Measurements from ENCODE around the gene TBRG1.
A peak's percentile ranks its signal among the peaks of the same experiment; 100 is the strongest.

Gene TBRG1

DNA sequence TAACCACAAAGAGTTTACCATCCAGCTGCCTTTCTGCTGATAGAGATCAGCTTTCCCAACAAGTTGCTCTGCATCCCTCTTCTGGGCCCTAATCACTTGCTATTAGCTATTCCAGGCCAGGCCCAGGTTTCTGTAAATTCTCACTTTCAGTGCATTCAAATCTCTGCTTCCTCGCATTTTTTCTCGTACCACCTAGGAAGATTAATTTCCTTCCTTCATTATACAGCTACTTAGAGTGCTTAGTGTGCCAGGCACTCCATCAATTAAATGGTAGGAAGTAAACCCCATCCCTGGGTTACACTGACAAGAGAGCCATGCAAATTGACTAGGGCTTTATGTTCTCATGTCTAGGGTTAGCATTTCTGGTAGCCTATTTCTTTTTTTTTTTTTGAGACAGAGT, 41.2 kb downstream of the TBRG1 start:
- DNase-seq = no peak

- no peak for DNase-seq
These were observed 44.9 kb downstream of the TBRG1 start for GRCh38 chr11:124667601-124668000.

DNA sequence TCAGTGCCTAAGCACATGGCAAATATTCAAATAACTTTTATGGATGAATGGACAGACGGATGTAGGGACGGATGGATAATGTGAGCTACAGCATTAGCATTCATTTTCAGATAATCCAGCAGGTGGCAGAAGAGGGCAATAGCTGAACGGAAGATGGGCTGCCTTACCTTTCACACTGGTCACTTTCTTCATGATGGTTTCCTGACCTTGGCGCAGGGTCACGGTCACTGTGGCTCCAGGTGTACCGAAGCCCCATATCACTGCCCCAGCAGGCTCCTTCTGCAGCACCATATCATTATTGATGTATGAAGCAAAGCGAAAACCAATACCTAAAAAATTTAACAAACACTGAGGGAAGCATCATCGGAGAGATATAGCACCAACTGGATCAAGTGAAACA, 46.5 kb downstream of the TBRG1 start:
- peak; percentile 47 for DNase-seq

- DNase-seq = no peak
These were observed 48.1 kb downstream of the TBRG1 start for GRCh38 chr11:124670732-124671131.

DNA sequence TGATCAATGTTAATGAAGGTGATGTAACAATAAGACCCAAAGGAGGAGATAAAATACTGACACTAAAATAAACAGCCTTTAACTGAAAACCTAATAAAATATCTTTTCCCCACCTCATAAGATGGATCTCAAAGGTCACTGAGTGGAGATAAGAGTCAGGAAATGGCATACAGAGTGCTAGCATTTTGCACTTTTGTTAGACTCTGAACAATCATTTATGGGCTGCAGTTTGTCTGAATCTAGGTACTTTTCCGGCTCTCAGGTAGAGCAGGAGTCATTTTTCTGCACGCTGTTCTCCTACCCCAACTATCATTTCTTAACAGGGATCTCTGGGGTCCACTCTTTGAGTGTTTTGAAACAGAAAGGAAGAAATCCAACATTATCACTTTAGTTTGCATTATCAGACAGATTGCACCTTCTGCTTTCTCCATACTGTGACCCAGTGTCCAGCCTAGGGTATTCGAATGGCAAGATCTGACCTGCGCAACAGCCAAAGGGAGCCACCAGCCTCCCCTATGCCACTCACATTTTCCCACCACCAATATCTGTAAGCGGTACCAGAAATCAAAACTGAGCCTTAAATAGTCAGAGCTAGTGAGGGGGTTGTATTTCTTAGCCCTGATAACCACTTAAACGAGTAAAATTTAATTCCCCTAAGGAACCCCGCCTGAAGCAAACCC, 50.0 kb downstream of the TBRG1 start:
- DNase-seq = no peak

DNA sequence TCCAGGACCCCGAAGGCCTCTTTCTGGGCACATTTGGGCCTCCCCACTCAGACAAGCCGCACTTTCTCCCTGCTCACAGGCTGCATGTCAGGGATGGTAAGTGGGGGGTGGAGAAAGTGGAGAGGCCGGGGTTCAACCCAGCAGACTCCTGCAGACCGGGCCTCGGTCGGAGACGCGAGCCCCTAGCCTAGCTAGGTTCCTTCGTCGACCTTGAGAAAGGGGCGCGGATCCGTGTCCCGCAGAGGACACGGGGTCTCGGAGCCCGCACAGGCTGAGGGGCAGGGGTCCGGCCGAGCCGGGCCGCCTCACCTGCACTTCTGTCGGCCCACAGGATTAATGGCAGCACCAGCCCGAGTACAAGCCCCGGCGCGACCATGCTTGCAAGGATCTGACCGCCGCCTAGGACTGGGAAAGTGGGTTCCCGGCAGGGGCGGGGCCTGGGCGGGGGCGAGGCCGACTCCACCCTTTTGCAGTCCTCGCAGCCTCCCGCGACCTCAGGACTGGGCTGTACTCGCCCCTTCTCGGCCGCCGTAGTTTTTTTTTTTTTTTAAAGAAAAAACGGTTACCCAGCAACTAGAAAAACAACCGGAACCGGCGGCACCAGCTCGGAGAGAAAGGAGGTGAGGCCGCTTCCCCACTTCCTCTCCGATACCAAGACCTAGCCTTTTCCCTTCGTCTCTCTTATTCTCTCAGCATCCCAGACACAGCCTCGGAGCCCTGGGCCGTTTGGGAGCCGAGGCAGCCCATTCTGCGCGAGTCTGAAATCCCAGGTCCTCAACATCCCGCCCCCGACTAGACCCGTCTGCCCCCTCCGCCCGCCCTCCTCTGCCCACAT, 50.9 kb downstream of the TBRG1 start, which contains the start of the genes SIAE and SPA17:
Gene SIAE, minus strand, starts transcription at position 407 of the 835 bp plus-strand sequence. Its CDS starts 31 bp downstream, at position 376.
Gene SPA17, plus strand, starts transcription at position 572 of the 835 bp plus-strand sequence. CDS start 1,361 bp downstream, outside the sequence.
- peak; percentile 91 for DNase-seq

- DNase-seq = no peak
These were observed 51.5 kb downstream of the TBRG1 start for GRCh38 chr11:124674168-124674517.

GRCh38 chr11:124674571-124674970, 51.9 kb downstream of the TBRG1 start:
- DNase-seq = no peak

DNA sequence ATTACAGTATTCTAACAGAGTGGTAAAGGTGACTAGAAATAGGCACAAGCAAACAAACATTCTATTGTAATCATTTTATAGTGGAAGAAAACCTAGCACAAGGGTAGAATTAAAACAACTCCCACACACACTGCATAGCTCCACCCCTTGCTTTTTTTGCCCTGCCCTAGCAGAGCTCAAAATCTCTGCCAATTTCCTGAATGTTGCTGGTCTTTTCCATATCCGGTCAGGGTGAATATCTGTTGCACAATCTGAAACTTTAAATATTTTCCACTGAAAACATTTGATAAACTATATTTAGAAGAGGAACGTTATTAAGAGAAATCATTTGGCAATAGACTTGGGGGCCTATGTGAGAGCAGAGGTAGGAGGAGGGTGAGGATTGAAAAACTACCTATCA, 53.7 kb downstream of the TBRG1 start:
- DNase-seq = no peak

DNA sequence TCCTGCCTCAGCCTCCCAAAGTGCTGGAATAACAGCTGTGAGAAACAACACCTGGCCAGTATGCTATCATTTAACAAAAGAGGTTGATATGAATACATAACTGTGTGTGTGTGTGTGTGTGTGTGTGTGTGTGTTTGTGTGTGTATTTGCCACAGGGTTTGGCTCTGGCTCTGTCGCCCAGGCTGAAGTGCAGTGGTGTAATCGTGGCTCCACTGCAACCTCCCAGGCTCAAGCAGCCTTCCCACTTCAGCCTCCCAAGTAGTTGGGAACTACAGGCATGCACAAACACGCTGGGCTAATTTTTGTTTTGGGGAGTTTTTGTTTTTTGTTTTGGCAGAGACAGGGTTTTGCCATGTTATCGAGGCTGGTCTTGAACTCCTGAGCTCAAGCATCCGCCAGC, 55.8 kb downstream of the TBRG1 start:
- DNase-seq = no peak

GRCh38 chr11:124681421-124681820, 58.8 kb downstream of the TBRG1 start:
- no peak for DNase-seq

DNA sequence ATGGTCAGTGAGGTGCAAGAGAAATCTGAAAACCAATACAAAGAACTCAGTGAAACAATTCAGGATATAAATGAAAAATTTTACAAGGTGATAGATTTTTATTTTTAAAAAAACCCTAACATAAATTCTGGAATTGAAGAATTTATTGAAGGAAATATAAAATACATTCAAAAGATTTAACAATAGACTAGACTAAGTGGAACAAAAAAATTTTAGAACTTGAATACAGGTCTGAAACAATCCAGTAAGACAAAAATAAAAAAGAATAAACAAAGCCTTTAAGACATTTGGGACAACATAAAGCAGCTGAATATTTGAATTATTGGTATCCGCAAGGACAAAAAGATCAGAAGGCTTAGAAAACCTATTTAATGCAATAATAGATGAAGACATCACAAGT, 59.8 kb downstream of the TBRG1 start:
- no peak for DNase-seq
